DMS 273 treated with DMSO at 0.1 percent for 48 hours (cell line): ENCODE results near the gene SEMA7A.
"Not testable (repeated sequence)": the region's sequence is repeated elsewhere in the genome, so short reads cannot be mapped to it uniquely, and the experiment has no call there.

Source experiments
- DNase-seq: peaks from one replicate; lab custom pipeline; 2025; lab: John Stamatoyannopoulos, UW

Gene SEMA7A

GRCh38 chr15:74399511-74400312, 34.0 kb downstream of the SEMA7A start:
- no peak for DNase-seq

- DNase-seq, result no peak
Observed at GRCh38 chr15:74399100-74399499, 34.7 kb downstream of the SEMA7A start.

GRCh38 chr15:74398183-74398582, 35.6 kb downstream of the SEMA7A start:
- no peak for DNase-seq

- no peak for DNase-seq
Observed at GRCh38 chr15:74397239-74398068, 36.3 kb downstream of the SEMA7A start.

DNA sequence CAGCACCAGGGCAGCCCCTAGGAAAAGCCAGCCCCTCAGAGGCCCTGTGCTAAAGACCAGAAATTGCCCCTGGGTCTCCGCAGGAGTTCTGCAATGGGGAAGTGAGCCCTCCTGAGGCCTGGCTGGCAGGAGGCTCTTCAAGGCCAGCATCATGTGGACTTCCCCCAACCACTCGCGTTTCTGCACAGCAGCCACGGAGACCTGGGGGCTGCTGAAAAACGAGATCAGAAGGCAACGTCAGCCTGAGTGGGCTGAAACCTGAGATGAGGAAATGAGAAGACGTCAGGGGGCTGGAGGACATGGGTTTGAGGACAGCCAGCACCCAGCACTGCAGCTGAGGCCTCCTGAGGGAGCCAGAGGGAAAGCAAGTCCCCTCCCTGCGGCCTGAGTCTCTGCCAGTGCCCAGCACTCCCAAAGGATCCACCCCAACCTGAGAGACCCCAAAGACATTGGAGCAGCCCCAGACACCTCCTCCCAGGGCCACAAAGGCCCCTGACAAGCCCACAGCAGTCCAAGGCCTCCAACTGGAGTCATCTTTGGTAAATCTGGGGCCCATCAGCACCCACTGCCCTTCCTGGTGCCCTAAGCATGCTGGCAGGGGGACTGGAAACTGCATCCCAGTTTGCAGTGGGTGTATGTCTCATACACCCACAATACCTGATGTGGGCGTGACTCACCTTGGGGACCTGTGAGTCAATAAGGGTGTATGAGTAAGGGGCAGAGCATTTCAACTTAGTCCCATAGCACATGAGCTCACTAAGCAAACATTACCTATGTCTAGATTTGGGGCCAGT, 37.1 kb downstream of the SEMA7A start:
- no peak for DNase-seq

DNA sequence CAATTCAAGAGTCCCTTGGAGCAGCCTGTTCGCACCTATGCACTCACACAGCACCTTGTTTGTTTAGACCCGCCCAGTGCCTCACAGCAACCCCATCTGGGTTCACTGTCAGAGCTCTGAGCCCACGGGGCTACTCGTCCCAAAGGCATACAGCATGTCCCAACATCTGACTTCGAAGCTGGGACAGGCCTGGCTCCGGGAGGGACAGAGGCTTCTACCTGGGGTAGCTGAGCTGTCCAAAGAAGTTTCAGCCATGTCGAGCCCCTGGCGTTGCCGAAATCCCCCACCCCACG, 37.7 kb downstream of the SEMA7A start:
- DNase-seq, result no peak

GRCh38 chr15:74395319-74396145, 38.2 kb downstream of the SEMA7A start:
- DNase-seq, result no peak

- DNase-seq, result no peak
Observed at GRCh38 chr15:74394090-74394846, 39.5 kb downstream of the SEMA7A start.

- DNase-seq, result no peak
Observed at GRCh38 chr15:74393423-74393822, 40.3 kb downstream of the SEMA7A start.

GRCh38 chr15:74392902-74393301, 40.9 kb downstream of the SEMA7A start:
- DNase-seq, result no peak

DNA sequence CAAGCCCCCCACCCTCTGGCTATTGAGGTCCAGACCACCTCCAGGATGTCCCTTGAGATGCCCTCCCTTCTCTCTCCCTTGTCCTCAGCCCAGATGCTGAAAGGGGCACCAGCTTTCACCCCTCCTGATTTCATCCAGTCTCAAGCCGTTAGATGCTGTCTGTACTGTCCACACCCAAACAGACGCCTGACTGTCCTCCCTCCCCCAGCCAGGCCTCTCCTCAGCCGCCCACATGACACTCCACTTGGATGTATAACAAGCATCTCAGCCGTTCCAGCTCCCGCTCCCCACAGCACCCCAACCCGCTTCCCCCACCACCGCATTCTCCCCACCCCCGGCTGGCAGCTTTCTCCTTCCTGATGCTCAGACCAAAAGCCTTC, 41.3 kb downstream of the SEMA7A start:
- DNase-seq, result no peak

GRCh38 chr15:74391582-74392450, 41.9 kb downstream of the SEMA7A start:
- no peak for DNase-seq

DNA sequence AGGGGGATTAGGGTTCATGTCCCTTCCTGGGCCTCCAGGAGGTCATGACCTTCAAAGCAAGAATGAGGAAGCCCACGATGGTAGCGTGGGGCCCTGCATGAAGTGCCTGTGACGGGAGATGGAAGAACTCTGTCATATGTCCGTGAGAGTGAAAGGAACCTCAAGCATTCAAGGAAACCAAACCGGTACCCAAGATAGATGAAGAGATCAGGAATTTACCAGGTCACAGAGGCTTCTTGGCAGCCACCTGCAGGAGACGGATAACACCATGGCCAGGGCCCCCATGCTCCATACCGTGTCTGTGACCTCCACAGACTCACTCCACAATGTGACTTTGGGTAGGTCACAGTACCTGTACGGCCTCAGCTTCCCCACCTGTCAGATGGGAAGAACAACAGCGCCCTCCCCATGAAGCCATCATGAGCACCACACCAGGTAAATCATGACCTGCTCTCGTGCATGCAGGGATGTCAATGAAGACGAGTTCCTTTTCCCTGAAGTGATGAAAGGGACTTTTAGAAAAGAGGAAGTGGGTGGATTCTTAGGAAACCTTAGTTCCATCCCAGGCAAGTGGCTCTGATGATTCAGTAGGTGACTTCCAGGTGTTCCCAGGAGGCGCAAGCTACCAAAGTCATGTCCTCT, 43.0 kb downstream of the SEMA7A start:
- no peak for DNase-seq

DNA sequence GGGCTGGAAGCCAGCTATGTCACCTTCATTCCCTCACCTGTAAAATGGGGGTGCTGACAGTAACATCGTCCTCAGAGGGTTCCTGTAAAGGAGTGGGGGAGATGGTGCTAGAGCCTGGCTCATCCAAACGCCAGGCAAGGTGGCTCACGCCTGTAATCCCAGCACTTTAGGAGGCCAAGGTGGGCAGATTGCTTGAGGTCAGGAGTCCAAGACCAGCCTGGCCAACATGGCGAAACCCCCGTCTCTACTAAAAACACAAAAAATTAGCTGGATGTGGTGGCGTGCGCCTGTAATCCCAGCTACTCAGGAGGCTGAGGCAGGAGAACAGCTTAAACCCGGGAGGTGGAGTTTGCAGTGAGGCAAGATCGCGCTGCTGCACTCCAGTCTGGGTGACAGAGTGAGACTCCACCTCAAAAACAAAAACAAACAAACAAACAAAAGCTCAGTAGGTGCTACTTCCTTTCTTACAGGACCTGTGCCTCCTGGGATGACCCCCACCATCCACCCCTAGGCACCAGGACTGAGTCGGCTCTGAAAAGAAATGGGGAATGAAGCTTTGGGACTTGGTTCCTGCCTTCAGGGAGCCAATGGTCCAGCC, 43.6 kb downstream of the SEMA7A start:
- DNase-seq, result not testable (repeated sequence)

GRCh38 chr15:74389241-74390048, 44.3 kb downstream of the SEMA7A start:
- no peak for DNase-seq

DNA sequence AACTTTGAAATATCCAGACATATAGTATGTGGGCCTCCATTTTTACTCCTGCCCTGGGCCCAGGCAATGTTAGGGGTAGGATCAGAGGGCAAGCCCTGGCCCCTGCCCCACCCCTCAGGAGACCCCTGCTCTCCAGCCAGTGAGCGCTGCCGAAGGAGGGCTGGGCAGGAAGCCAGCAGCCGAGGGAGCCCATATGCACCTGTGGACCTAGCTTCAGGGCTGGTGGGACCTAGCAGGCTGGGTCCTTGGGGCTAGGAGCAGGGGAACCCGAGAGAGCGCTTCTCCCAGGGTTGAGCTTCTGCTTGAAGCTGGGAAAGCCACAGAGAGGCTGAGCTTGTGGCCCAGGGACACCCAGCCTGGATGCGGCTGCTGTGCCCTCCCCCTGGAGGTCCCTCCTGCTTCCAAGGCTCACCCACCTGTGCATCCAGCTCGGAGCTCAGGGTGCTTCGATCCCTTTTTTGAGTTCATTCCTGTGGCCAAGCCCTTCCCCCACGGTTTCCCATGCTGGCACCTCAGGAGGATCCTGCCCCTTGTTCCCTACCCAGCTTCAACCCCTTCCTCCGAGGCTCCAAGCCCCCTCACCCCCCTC, 45.3 kb downstream of the SEMA7A start:
- DNase-seq, result no peak

GRCh38 chr15:74387621-74388362, 46.0 kb downstream of the SEMA7A start:
- DNase-seq, result no peak
